Psoas muscle (tissue), 8 donors: ENCODE data around the gene PHLDA3. TPM values are rescaled to one million over a fixed set of nuclear protein-coding genes. Genes with fewer than 3 reads are reported as not detected.
"Not testable (repeated sequence)": the region's sequence is repeated elsewhere in the genome, so short reads cannot be mapped to it uniquely, and the experiment has no call there.

Experiments
- ATAC-seq, 4 donors: fragments of 200-7000 bp; cut with Tn5 transposase; one replicate each; pipeline ENCODE4 v1.9.1; 2020; ENCODE audit warnings: moderate library complexity in 3 of 4, mild to moderate bottlenecking in 2 of 4
- DNase-seq, 2 donors: peaks; one replicate each; pipeline ENCODE4 v3.0.0-alpha.2; 2020
- H3K27ac ChIP-seq: fragments of 200-600 bp; one replicate; pipeline ENCODE4 v1.8.0; 2022
- H3K27me3 ChIP-seq, 3 donors: fragments of 200-600 bp in 1 of 3; one replicate each; pipeline versions ENCODE4 v1.6.1 to v1.8.0; 2013 to 2022; ENCODE audit warnings: low read length in 2 of 3, mild to moderate bottlenecking in 2 of 3, moderate library complexity in 1 of 3; ENCODE audit not compliant: insufficient read depth in 3 of 3
- H3K36me3 ChIP-seq, 2 donors: fragments of 200-600 bp in 1 of 2; one replicate each; pipeline versions ENCODE4 v1.6.1 to v1.8.0; 2013 to 2022; ENCODE audit warnings: low read depth in 1 of 2, mild to moderate bottlenecking in 1 of 2, moderate library complexity in 1 of 2; ENCODE audit not compliant: insufficient read depth in 1 of 2
- H3K4me1 ChIP-seq: fragments of 200-600 bp; one replicate; pipeline ENCODE4 v1.8.0; 2022
- H3K4me3 ChIP-seq: fragments of 200-600 bp; one replicate; pipeline ENCODE4 v1.8.0; 2022; ENCODE audit warnings: mild to moderate bottlenecking
- H3K9me3 ChIP-seq: fragments of 200-600 bp; one replicate; pipeline ENCODE4 v1.8.0; 2022
- WGBS, 3 donors: extraction: QIAGEN DNeasy Blood & Tissue Kit; methylation state at CpG; one replicate each; pipeline versions ENCODE4 v1.1.6 to v1.1.7; 2013; 5-methylcytosine and 5-hydroxymethylcytosine counted together
- intact Hi-C, 2 donors: fragments of 100-400 bp; cut with DNase I; formaldehyde crosslinking; loops; one replicate each; pipeline versions ENCODE4 v1.11.0 to v1.14.2; 2022
- polyA plus RNA-seq, 3 donors: library from polyadenylated mRNA; stranded (reverse); fragments of 200-250 nt; gene quantifications; one replicate each; pipeline ENCODE4 v1.2.3, GENCODE V29; 2013
- total RNA-seq, 4 donors: library from RNA; stranded (reverse); fragmentation: NEBNext Ultra II Directional in 2 of 4; extraction: Animal tissue kit (Norgen Biotek cat#: 25700) in 2 of 4; gene quantifications; one replicate each; pipeline versions ENCODE4 v1.2.1 to v1.2.4, GENCODE V29; 2021 to 2023
- TF ChIP-seq, protein P1 (sequence below): fragments of 200-600 bp; IDR thresholded peaks from one replicate; pipeline ENCODE4 v1.8.0; 2022; ENCODE audit warnings: antibody characterized with exemption
- donor health status: healthy with polysubstance abuse.
- donor health status: DM: no; HTN: no; CAD: no; lungs with moderate emphysema.
- donor health status: Bipolar disorder and iron deficiency.
- donor health status: healthy.
- donor health status: DM: yes; HTN: yes; CAD: no.
- donor health status: DM: no; HTN: no; CAD: no.
- donor health status: DM: no; HTN: no; CAD: no.
- donor health status: DM: yes; HTN: yes; CAD: no.

The PHLDA3 gene
- total and polyA plus RNA-seq, 7 donors = 41.8 to 116 (median 62.4) TPM

DNA sequence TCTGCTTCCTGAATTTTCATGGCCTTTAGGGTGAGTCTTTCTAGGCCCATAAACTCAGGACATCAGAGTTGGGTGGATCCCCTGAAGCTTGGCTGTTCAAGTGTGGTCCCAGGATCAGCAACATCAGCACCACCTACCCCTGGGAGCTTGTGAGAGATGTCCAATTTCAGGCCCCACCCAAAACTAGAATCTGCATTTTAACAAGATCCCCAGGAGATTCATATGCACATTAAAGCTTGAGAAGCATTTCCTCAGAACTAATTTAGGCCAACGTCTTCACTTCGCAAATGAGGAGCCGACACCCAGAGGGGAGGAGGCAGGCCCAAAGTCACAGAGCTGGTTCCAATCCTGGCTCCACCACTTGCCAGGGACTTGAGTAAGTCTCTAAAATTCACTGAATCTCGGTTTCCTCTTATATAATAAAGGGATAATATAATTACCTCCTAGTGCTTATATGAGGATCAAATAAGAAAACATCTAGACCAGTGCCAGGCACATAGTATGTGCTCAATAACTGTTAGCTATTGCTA, 10.3 kb upstream of the PHLDA3 start:
- H3K4me1 ChIP-seq = peaks cover 23% of the 10 kb centered on the region
- no peak overlapping the region for H3K4me3 ChIP-seq
- H3K27me3 ChIP-seq = peaks cover 0 to 2% (median 0%) of the 10 kb centered on the region in 3 donors
- peaks cover 0 to 6% of the 10 kb centered on the region in 2 donors for H3K36me3 ChIP-seq
- peak overlapping the region; percentile 83 for H3K27ac ChIP-seq
- no peak for ATAC-seq
- DNase-seq = no peak
- TF ChIP-seq, protein P1, sequence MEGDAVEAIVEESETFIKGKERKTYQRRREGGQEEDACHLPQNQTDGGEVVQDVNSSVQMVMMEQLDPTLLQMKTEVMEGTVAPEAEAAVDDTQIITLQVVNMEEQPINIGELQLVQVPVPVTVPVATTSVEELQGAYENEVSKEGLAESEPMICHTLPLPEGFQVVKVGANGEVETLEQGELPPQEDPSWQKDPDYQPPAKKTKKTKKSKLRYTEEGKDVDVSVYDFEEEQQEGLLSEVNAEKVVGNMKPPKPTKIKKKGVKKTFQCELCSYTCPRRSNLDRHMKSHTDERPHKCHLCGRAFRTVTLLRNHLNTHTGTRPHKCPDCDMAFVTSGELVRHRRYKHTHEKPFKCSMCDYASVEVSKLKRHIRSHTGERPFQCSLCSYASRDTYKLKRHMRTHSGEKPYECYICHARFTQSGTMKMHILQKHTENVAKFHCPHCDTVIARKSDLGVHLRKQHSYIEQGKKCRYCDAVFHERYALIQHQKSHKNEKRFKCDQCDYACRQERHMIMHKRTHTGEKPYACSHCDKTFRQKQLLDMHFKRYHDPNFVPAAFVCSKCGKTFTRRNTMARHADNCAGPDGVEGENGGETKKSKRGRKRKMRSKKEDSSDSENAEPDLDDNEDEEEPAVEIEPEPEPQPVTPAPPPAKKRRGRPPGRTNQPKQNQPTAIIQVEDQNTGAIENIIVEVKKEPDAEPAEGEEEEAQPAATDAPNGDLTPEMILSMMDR = no peak
- intact Hi-C loops = no loop called here
- H3K9me3 ChIP-seq = no peaks in the 10 kb centered on the region
- WGBS, 3 donors = 74 to 85% (median 83%) methylated on average over 4 of the region's 4 CpGs

DNA sequence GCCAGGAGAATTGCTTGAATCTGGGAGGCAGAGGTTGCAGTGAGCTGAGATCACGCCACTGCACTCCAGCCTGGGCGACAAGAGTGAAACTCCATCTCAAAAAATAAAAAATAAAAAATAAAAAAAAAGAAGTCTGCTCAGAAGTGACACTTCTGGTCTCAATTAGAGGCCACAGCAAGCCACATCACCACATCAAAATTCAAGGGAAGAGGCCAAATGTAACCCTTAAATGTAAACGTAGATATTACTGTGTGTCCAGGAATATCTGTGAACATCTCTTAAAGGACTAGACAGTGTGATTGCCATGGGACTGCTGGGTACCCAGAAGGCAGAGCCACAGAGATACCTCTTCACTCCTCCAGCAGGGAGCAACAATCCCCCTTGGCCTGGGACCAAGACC, 9.7 kb upstream of the PHLDA3 start:
- Histone ChIP-seq H3K27ac (peak overlapping the region; percentile 83), H3K4me1 (peaks cover 23% of the 10 kb centered on the region)
- intact Hi-C loops, H3K9me3 ChIP-seq, DNase-seq, H3K4me3 ChIP-seq, ATAC-seq, H3K27me3 ChIP-seq, H3K36me3 ChIP-seq: not testable (repeated sequence)
- 76 to 88% (median 85%) methylated on average over 3 of the region's 3 CpGs for WGBS, 3 donors

DNA sequence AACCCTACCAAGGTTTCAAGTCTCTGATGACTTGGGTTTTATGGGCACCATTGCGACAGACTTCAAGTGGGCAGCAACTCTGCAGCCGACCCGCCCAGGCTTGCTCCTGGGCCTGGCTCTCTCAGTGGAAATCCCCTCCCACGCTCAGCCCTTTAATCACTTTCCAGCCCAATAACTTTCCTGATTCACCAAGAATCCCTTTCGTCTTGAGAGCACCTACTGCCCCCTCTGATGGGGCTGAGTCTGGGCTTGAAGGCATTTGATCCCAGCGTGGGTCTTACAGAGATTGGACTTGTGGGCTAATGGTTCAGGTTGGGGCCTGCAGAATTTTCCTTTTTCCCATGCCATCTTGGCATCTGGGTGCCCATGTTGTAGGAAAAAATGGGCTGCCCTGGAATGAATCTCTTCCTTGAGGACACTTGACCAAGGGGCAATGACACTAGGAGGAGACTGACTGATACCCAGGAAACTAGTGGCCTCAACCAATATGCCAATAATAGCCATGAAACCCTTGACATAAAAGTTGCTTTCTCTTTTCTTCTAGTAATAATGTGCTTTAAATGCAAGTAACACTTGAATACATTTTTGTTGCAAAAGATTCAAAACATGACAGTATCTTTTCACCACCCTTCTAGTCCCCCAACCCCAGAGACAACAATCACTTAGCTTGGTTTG, 7.8 kb upstream of the PHLDA3 start:
- intact Hi-C loops = no loop called here
- Histone ChIP-seq H3K27me3 (peaks cover 0 to 2% (median 0%) of the 10 kb centered on the region in 3 donors), H3K36me3 (no peaks in the 10 kb centered on the region), H3K27ac (no peak overlapping the region), H3K4me1 (peaks cover 21% of the 10 kb centered on the region), H3K9me3 (no peaks in the 10 kb centered on the region), H3K4me3 (no peak overlapping the region)
- DNase-seq (no peak), ATAC-seq (no peak)
- 90 to 92% (median 91%) methylated on average over 6 of the region's 6 CpGs for WGBS, 3 donors
- TF ChIP-seq, protein P1 = no peak

DNA sequence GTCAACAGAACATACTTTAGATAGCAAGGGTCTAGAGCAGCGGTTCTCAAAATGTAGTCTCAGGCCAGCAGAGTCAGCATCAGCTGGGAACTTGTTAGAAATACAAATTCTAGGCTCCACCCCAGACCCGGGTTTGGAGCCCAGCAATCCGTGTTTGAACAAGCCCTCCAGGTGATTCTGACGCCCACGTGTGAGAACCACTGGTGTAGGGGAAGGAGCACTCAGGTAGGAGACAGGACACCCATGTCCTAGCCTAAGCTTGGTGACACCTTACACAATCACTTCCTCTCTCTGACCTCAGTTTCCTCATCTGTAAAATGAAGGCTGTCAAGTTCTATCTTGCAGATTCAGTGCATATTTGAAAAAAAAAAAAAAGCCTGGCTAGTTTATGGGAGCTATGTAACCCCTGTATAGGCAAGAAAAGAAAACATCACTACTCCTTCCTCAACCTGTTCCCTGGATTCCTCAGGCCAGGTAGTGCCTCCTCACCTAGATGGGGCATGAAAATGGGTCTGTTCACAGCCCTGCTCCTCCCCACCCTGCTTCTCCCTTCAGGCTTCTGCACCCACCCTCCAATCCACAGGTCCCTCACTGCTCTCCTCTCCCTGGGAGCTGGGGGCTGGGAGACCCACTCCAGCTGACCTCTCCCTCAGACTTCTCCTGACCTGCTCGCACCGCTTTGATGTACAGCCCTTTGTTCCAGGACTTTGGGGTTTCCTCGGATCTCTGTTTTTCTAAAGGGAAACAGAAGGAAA, 7.1 kb upstream of the PHLDA3 start:
- TF ChIP-seq, protein P1 = no peak
- H3K36me3 ChIP-seq = no peaks in the 10 kb centered on the region
- 86% methylated on average over 8 of the region's 8 CpGs for WGBS, 3 donors
- ATAC-seq = no peak
- H3K27me3 ChIP-seq = peaks cover 0 to 2% (median 0%) of the 10 kb centered on the region in 3 donors
- intact Hi-C loops = no loop called here
- H3K9me3 ChIP-seq = no peaks in the 10 kb centered on the region
- H3K27ac ChIP-seq = no peak overlapping the region
- no peak overlapping the region for H3K4me3 ChIP-seq
- peaks cover 14% of the 10 kb centered on the region for H3K4me1 ChIP-seq
- DNase-seq = no peak

DNA sequence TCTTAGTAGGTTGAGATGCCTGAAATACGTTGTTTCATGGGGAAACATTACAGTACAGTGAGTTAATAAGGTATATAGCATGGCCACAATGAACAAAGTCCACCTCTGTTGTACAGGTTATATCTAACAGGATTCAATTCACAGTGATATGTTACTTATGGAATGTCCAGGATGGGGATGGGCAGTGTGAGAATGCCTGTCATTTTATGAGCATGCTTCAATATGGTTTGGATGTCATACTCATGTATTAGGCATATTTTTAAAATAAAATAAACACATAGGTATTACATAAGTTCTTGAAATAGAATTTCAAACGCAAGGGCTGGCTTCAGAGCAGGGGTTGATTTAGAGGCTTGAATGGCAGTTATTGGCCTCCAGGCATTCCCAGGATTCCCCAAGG, 6.1 kb upstream of the PHLDA3 start:
- intact Hi-C loops = no loop called here
- Histone ChIP-seq H3K27ac (no peak overlapping the region), H3K9me3 (no peaks in the 10 kb centered on the region), H3K4me3 (no peak overlapping the region), H3K27me3 (peaks cover 0 to 2% (median 0%) of the 10 kb centered on the region in 3 donors), H3K4me1 (peaks cover 10% of the 10 kb centered on the region), H3K36me3 (no peaks in the 10 kb centered on the region)
- TF ChIP-seq, protein P1 = no peak
- WGBS, 3 donors = 55 to 70% (median 58%) methylated on average over 2 of the region's 2 CpGs
- DNase-seq (no peak), ATAC-seq (no peak)
